ENCODE measurements around the gene HMGXB3.

The HMGXB3 gene

GRCh38 chr5:150051657-150052195, 51.2 kb downstream of the HMGXB3 start:
- H3K4me3 ChIP-seq (ENCODE audit: low read depth, low read length), result no peak overlapping the region
- ChIA-PET CTCF (interaction anchor here (2.7 kb wide), 1 partner anchor 13 kb away, joined by 13 read pairs; no protein-coding TSS in a partner anchor), POLR2A (interaction anchor here (1.4 kb wide), 1 partner anchor 17 kb away, joined by 3 read pairs; no protein-coding TSS in a partner anchor)
- TF ChIP-seq CTCF (IDR thresholded peaks at IDR 0.05; ENCODE audit: insufficient read depth, low read length, missing control alignments), result no peak
- no peak for DNase-seq (ENCODE audit: low read depth, low spot score)

GRCh38 chr5:150052226-150052955, 51.9 kb downstream of the HMGXB3 start:
- POLR2A ChIA-PET, result interaction anchor here (0.7 to 1.4 kb wide), 4 partner anchors 14 to 52 kb away, joined by 3 to 5 read pairs (median 3); partner anchors contain the start of genes HMGXB3 and TIGD6
- H3K4me3 ChIP-seq (ENCODE audit: low read depth, low read length), result no peak overlapping the region
- TF ChIP-seq CTCF (IDR thresholded peaks at IDR 0.05; ENCODE audit: insufficient read depth, low read length, missing control alignments), result no peak
- CTCF ChIA-PET, result interaction anchor here (1.8 to 2.7 kb wide), 2 partner anchors 9 to 12 kb away, joined by 5 to 13 read pairs; no protein-coding TSS in a partner anchor
- DNase-seq (ENCODE audit: low read depth, low spot score), result no peak

- POLR2A ChIA-PET, result interaction anchor here (0.7 to 1.4 kb wide), 5 partner anchors 13 to 59 kb away, joined by 3 to 5 read pairs (median 3); partner anchors contain the start of genes HMGXB3 and TIGD6
- TF ChIP-seq CTCF (IDR thresholded peaks at IDR 0.05; ENCODE audit: insufficient read depth, low read length, missing control alignments), result no peak
- H3K4me3 ChIP-seq (ENCODE audit: low read depth, low read length), result no peak overlapping the region
- CTCF ChIA-PET, result interaction anchor here (1.8 to 2.7 kb wide), 2 partner anchors 9 to 12 kb away, joined by 5 to 13 read pairs; no protein-coding TSS in a partner anchor
- no peak for DNase-seq (ENCODE audit: low read depth, low spot score)
These were observed 52.6 kb downstream of the HMGXB3 start for GRCh38 chr5:150052956-150053712.

GRCh38 chr5:150053713-150054392, 53.3 kb downstream of the HMGXB3 start:
- TF ChIP-seq CTCF (IDR thresholded peaks at IDR 0.05; ENCODE audit: insufficient read depth, low read length, missing control alignments), result no peak
- ChIA-PET CTCF (interaction anchor here (1.0 to 2.7 kb wide), 4 partner anchors 10 to 149 kb away, joined by 3 to 13 read pairs (median 4); no protein-coding TSS in a partner anchor), POLR2A (interaction anchor here (1.1 to 1.3 kb wide), 3 partner anchors 17 to 58 kb away, joined by 3 to 5 read pairs (median 4); partner anchors contain the start of genes HMGXB3 and TIGD6)
- no peak overlapping the region for H3K4me3 ChIP-seq (ENCODE audit: low read depth, low read length)
- DNase-seq (ENCODE audit: low read depth, low spot score), result no peak

GRCh38 chr5:150054569-150054968, 54.0 kb downstream of the HMGXB3 start:
- no peak for DNase-seq (ENCODE audit: low read depth, low spot score)
- H3K4me3 ChIP-seq (ENCODE audit: low read depth, low read length), result no peak overlapping the region
- ChIA-PET POLR2A (no interaction called here), CTCF (interaction anchor here (1.0 kb wide), 2 partner anchors 13 to 148 kb away, joined by 3 read pairs; no protein-coding TSS in a partner anchor)
- no peak for TF ChIP-seq CTCF (IDR thresholded peaks at IDR 0.05; ENCODE audit: insufficient read depth, low read length, missing control alignments)
